MCF 10A (cell line): ENCODE data around the gene NFXL1. TPM values are rescaled to one million over a fixed set of nuclear protein-coding genes. Genes with fewer than 3 reads are reported as not detected.

Source experiments
- BruUV-seq: library from RNA; stranded (reverse); fragments of 400-500 nt; replicated peaks from 2 replicates; lab custom pipeline; 2021; lab: Mats Ljungman, UMichigan
- CTCF ChIA-PET: fragments of 300-600 bp; sonication (Branson Sonifier 250); formaldehyde crosslinking; extraction: SDS; loops from one replicate; lab custom pipeline; 2021; ENCODE audit warnings: antibody characterized with exemption, inconsistent platforms; lab: Yijun Ruan, JAX
- POLR2A ChIA-PET: fragments of 300-600, 350-650 bp; sonication (Branson Sonifier 250); formaldehyde crosslinking; extraction: SDS; loops from one replicate; lab custom pipeline; 2020; ENCODE audit warnings: antibody characterized with exemption, inconsistent platforms; lab: Yijun Ruan, JAX
- DNase-seq: peaks from one replicate; pipeline ENCODE4 v3.0.0-alpha.2; 2018; ENCODE audit not compliant: unreplicated experiment
- H3K27ac Mint-ChIP-seq: one replicate; pipeline ENCODE4 v1.8.0; 2022; ENCODE audit warnings: mild to moderate bottlenecking, low read depth, mixed read lengths; ENCODE audit not compliant: unreplicated experiment
- H3K27me3 Mint-ChIP-seq: one replicate; pipeline ENCODE4 v1.8.0; 2022; ENCODE audit warnings: mixed read lengths; ENCODE audit not compliant: insufficient read depth, unreplicated experiment
- H3K36me3 Mint-ChIP-seq: one replicate; pipeline ENCODE4 v1.8.0; 2022; ENCODE audit warnings: mild to moderate bottlenecking, moderate library complexity, mixed read lengths; ENCODE audit not compliant: insufficient read depth, unreplicated experiment
- H3K4me1 Mint-ChIP-seq: one replicate; pipeline ENCODE4 v1.8.0; 2022; ENCODE audit warnings: mixed read lengths; ENCODE audit not compliant: insufficient read depth, unreplicated experiment
- H3K4me3 Mint-ChIP-seq: one replicate; pipeline ENCODE4 v1.8.0; 2022; ENCODE audit warnings: mild to moderate bottlenecking, moderate library complexity, mixed read lengths; ENCODE audit not compliant: unreplicated experiment
- H3K9me3 Mint-ChIP-seq: one replicate; pipeline ENCODE4 v1.8.0; 2022; ENCODE audit warnings: mixed read lengths; ENCODE audit not compliant: unreplicated experiment
- intact Hi-C: fragments of 100-400 bp; cut with micrococcal nuclease; formaldehyde crosslinking; loops from 2 replicates; pipeline ENCODE4 v1.14.1; 2022
- total RNA-seq: library from RNA; stranded (reverse); gene quantifications from 2 replicates; pipeline ENCODE4 v1.2.3, GENCODE V29; 2022
- TF ChIP-seq, protein P1 (sequence below): fragments of 200-600 bp; IDR thresholded peaks from one replicate; pipeline ENCODE4 v1.8.0; 2022; ENCODE audit warnings: antibody characterized with exemption, mild to moderate bottlenecking; ENCODE audit not compliant: unreplicated experiment

The NFXL1 gene
- total RNA-seq, 1 experiment from 2014 or later: 52.4 TPM

DNA sequence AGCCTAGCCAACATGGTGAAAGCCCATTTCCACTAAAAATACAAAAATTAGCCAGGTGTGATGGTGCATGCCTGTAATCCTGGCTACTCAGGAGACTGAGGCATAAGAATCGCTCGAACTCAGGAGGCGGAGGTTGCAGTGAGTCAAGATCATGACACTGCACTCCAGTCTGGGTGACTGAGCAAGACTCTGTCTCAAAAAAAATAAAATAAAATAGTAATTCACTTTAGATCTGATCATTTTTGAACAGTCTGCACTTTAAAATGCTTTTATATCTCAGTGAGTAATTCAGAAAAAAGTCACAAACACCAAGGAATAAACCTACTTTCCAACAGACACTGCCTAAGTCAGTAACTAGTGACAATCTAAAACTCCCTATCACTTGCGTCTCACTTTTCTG is 50.9 kb downstream of the NFXL1 start:
- no peaks in the 10 kb centered on the region for H3K4me1 Mint-ChIP-seq
- intact Hi-C loops: no loop called here
- CTCF ChIA-PET: no interaction called here
- H3K27ac Mint-ChIP-seq: no peak overlapping the region
- no peaks in the 10 kb centered on the region for H3K9me3 Mint-ChIP-seq
- H3K36me3 Mint-ChIP-seq: peaks cover 45% of the 10 kb centered on the region
- no peak for DNase-seq
- no peak overlapping the region for H3K4me3 Mint-ChIP-seq
- POLR2A ChIA-PET: no interaction called here
- TF ChIP-seq, protein P1, sequence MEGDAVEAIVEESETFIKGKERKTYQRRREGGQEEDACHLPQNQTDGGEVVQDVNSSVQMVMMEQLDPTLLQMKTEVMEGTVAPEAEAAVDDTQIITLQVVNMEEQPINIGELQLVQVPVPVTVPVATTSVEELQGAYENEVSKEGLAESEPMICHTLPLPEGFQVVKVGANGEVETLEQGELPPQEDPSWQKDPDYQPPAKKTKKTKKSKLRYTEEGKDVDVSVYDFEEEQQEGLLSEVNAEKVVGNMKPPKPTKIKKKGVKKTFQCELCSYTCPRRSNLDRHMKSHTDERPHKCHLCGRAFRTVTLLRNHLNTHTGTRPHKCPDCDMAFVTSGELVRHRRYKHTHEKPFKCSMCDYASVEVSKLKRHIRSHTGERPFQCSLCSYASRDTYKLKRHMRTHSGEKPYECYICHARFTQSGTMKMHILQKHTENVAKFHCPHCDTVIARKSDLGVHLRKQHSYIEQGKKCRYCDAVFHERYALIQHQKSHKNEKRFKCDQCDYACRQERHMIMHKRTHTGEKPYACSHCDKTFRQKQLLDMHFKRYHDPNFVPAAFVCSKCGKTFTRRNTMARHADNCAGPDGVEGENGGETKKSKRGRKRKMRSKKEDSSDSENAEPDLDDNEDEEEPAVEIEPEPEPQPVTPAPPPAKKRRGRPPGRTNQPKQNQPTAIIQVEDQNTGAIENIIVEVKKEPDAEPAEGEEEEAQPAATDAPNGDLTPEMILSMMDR: no peak
- no TSS peak for BruUV-seq
- H3K27me3 Mint-ChIP-seq: no peaks in the 10 kb centered on the region

DNA sequence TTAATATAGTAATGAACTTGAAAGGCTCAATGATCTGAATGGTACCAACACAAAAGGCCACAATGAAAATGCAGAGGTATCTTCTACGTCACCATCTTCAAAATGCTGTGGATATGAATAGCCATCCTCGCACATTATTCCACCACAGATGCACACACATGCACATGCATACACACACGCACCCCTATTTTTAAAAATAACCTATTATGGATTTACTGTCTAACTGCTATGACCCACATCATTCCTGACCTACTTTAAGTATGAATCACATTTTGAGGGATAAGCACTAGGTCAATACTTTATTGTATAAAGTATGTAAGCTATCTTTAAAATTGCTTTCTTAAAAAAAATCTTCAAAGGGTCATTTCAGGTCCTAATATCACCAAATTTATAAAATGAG is 52.1 kb downstream of the NFXL1 start:
- no peaks in the 10 kb centered on the region for H3K27me3 Mint-ChIP-seq

DNA sequence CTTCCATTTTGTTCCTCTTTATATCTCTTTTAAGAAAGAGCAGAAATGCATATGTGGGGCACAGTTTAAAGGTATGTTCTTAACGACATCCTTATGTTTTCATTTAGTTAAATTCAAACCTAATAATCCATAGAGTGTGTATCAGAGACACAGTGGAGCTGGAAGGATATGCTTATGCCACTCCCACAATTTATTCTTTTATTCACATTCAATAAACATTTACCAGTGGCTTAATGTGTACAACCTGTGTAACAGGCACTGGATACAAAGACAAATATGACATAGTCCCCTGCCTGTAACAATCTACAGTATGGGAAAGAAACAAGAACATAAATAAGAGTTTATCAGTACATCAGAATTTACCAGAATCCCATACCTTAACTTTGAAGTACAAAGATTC is 54.1 kb downstream of the NFXL1 start:
- Mint-ChIP-seq H3K4me1 (peaks cover 7% of the 10 kb centered on the region), H3K4me3 (no peak overlapping the region), H3K9me3 (no peaks in the 10 kb centered on the region), H3K27ac (no peak overlapping the region), H3K27me3 (no peaks in the 10 kb centered on the region), H3K36me3 (peaks cover 37% of the 10 kb centered on the region)
- no peak for DNase-seq
- ChIA-PET POLR2A (no interaction called here), CTCF (interaction anchor here (0.8 kb wide), 1 partner anchor 11 kb away, joined by 3 read pairs; no protein-coding TSS in a partner anchor)
- TF ChIP-seq, protein P1: no peak
- intact Hi-C loops: no loop called here
- BruUV-seq: no TSS peak

More for the DNA sequence above, 52.1 kb downstream of the NFXL1 start:
- Mint-ChIP-seq H3K4me3 (no peak overlapping the region), H3K4me1 (peaks cover 4% of the 10 kb centered on the region), H3K27ac (peak overlapping the region; percentile 16), H3K9me3 (no peaks in the 10 kb centered on the region), H3K36me3 (peaks cover 37% of the 10 kb centered on the region)
- ChIA-PET POLR2A (no interaction called here), CTCF (no interaction called here)
- no peak for DNase-seq
- TF ChIP-seq, protein P1: no peak
- intact Hi-C loops: no loop called here
- no TSS peak for BruUV-seq

DNA sequence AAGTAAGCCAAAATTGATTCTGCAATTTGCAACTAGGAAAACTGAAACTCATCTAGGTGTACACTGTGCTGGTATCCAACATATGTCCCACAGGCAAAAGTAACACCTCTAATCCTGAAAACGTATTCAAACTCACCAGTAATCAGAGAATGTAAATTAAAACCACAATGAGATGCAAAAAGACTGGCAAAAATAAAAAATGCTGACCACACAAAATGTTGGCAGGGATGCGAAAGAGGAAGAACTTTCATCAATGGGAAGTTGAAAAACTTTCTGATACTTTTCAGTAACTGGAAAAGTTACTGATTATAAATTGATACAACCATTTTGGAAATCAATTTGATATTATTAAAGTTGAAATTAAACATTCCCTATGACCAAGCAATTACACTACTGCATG is 56.4 kb downstream of the NFXL1 start:
- no peaks in the 10 kb centered on the region for H3K27me3 Mint-ChIP-seq
- H3K9me3 Mint-ChIP-seq: peaks cover 10% of the 10 kb centered on the region
- no TSS peak for BruUV-seq
- TF ChIP-seq, protein P1: no peak
- ChIA-PET POLR2A (no interaction called here), CTCF (interaction anchor here (0.6 kb wide), 1 partner anchor 56 kb away, joined by 5 read pairs; no protein-coding TSS in a partner anchor)
- intact Hi-C loops: no loop called here
- H3K4me1 Mint-ChIP-seq: peaks cover 21% of the 10 kb centered on the region
- no peak overlapping the region for H3K4me3 Mint-ChIP-seq
- H3K27ac Mint-ChIP-seq: no peak overlapping the region
- H3K36me3 Mint-ChIP-seq: peaks cover 39% of the 10 kb centered on the region
- DNase-seq: no peak
